NCI-H226 (cell line): ENCODE results near the gene NXNL1.
A peak's percentile ranks its signal among the peaks of the same experiment; 100 is the strongest.
"Not testable (repeated sequence)": the region's sequence is repeated elsewhere in the genome, so short reads cannot be mapped to it uniquely, and the experiment has no call there.

Source experiments
- DNase-seq: peaks from one replicate; pipeline ENCODE4 v3.0.0-alpha.2; 2015

The NXNL1 gene

GRCh38 chr19:17460372-17461230 lies at the start of gene NXNL1:
Gene NXNL1, minus strand, starts transcription at chr19:17460926. Its CDS starts 57 bp downstream, at chr19:17460869.
- DNase-seq: no peak

- not testable (repeated sequence) for DNase-seq
Measured at GRCh38 chr19:17508558-17508933, 47.8 kb upstream of the NXNL1 start.

- DNase-seq: no peak
Measured at GRCh38 chr19:17506745-17507144, 46.0 kb upstream of the NXNL1 start.

GRCh38 chr19:17505223-17505622 lies 44.5 kb upstream of the NXNL1 start:
- no peak for DNase-seq

- DNase-seq: no peak
Measured at GRCh38 chr19:17504456-17504855, 43.7 kb upstream of the NXNL1 start.

- no peak for DNase-seq
Measured at GRCh38 chr19:17504030-17504429, 43.3 kb upstream of the NXNL1 start.

GRCh38 chr19:17503240-17503639 lies 42.5 kb upstream of the NXNL1 start:
- DNase-seq: no peak

- DNase-seq: no peak
Measured at GRCh38 chr19:17500447-17501198, 39.9 kb upstream of the NXNL1 start.

- DNase-seq: peak; percentile 8
Measured at GRCh38 chr19:17499648-17500446, 39.1 kb upstream of the NXNL1 start.

- DNase-seq: not testable (repeated sequence)
Measured at GRCh38 chr19:17499025-17499424, 38.3 kb upstream of the NXNL1 start.

GRCh38 chr19:17497149-17497798 lies 36.5 kb upstream of the NXNL1 start:
- DNase-seq: no peak

GRCh38 chr19:17496337-17496997 lies 35.7 kb upstream of the NXNL1 start:
- DNase-seq: peak; percentile 35

- no peak for DNase-seq
Measured at GRCh38 chr19:17495639-17496296, 35.0 kb upstream of the NXNL1 start.

- DNase-seq: no peak
Measured at GRCh38 chr19:17491287-17491686, 30.6 kb upstream of the NXNL1 start.

- no peak for DNase-seq
Measured at GRCh38 chr19:17490411-17490810, 29.7 kb upstream of the NXNL1 start.

GRCh38 chr19:17489392-17490030 lies 28.8 kb upstream of the NXNL1 start:
- no peak for DNase-seq

GRCh38 chr19:17488593-17489391 lies 28.1 kb upstream of the NXNL1 start:
- peak; percentile 66 for DNase-seq

- DNase-seq: no peak
Measured at GRCh38 chr19:17487284-17488121, 26.8 kb upstream of the NXNL1 start.

- DNase-seq: no peak
Measured at GRCh38 chr19:17486545-17487240, 26.0 kb upstream of the NXNL1 start.
